ENCODE measurements around the gene AFF3. TPM values are rescaled to one million over a fixed set of nuclear protein-coding genes. Genes with fewer than 3 reads are reported as not detected.

AFF3 gene
- total RNA-seq, 1 experiment from 2014 or later, result 0.61 TPM

DNA sequence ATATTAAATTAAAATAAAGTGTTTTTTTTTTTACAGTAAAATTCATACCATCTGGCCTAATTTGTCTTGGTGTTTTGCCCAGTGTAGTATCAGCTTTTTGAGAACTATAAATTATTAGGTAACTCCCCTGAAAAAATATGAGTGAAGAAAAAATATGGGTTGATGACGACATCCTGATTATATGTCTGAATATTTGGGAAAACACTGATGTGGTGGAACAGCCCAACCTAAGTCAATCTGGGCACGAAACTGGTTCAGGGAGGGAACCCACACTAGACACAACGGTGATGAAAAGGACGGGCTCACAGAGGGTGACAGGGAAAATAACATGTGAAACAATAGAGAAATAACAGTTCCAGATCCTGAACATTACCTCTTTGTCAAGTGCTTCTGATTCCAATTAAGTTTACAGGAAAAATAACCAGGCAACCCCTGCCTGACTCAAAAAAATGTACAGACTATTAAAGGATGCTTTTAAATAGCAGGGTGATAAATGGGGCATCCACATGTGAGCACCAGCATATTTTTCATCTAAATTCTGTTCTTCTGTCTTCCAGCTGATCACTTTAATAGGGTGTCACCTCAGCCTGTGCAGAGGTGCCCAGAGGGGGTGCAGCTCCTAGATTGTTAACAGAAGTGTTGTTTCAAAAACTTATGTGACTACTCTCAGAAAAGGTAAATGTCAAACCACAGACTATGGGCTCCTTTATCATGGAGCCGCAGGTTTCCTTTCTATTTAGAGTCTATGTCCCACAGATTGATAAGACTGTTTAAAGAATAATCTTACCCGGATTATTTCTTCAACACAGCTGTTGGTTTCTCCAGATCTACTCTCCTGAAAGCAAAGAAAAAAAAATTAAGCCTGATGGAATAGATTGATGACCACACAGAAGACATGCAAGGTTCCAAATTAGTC, 305.4 kb downstream of the AFF3 start:
- ATAC-seq, result no peak
- Histone ChIP-seq H2AFZ (ENCODE audit: low read depth, low read length, poor library complexity, severe bottlenecking) (no peak overlapping the region), H4K20me1 (ENCODE audit: insufficient read depth) (no peaks in the 10 kb centered on the region), H3K36me3 (ENCODE audit: control insufficient read depth in 1 of 2, insufficient read depth in 2 of 2, low read length in 2 of 2) (no peaks in the 10 kb centered on the region), H3K27ac (ENCODE audit: low read depth, low read length) (no peak overlapping the region), H3K27me3 (ENCODE audit: insufficient read depth, low read length) (peaks cover 66% of the 10 kb centered on the region), H3K9ac (ENCODE audit: low read length) (no peak overlapping the region), H3K9me2 (ENCODE audit: insufficient read depth) (no peaks in the 10 kb centered on the region), H3K4me2 (ENCODE audit: low read length) (no peak overlapping the region), H3K9me3 (ENCODE audit: control insufficient read depth in 1 of 2, insufficient read depth in 1 of 2, low read depth in 1 of 2, low read length in 2 of 2) (no peaks in the 10 kb centered on the region), H3K79me2 (ENCODE audit: insufficient read depth, low read length) (no peaks in the 10 kb centered on the region), H3K4me1 (ENCODE audit: control insufficient read depth in 1 of 2, insufficient read depth in 2 of 2, low read length in 2 of 2) (no peaks in the 10 kb centered on the region), H3K4me3 (replicated peaks in 1 of 2; ENCODE audit: low read depth in 1 of 2, low read length in 2 of 2) (no peak overlapping the region)
- intact Hi-C loops (cut with micrococcal nuclease), result no loop called here
- no TSS peak for BruUV-seq (replicated peaks)
- ChIA-PET POLR2A (no interaction called here), CTCF (no interaction called here), RAD21 (ENCODE audit: low non-redundant PET in 1 of 2, low total read pairs in 2 of 2, uncharacterized antibody in 2 of 2, unreplicated experiment in 2 of 2) (no interaction called here)
- no peak for DNase-seq (ENCODE audit: low read depth, low spot score)
- TF ChIP-seq JUND (IDR thresholded peaks at IDR 0.05) (no peak), SP1 (IDR thresholded peaks at IDR 0.05; ENCODE audit: low read depth) (no peak), FOSL1 (IDR thresholded peaks at IDR 0.05; ENCODE audit: low read depth) (no peak), ZNF274 (IDR thresholded peaks at IDR 0.05; ENCODE audit: low read depth, low read length) (no peak), EGR1 (IDR thresholded peaks at IDR 0.05; ENCODE audit: low read depth) (no peak), CEBPB (IDR thresholded peaks at IDR 0.05; ENCODE audit: low read depth) (no peak), EZH2 (IDR thresholded peaks at IDR 0.05) (no peak), CTCF (IDR thresholded peaks at IDR 0.05 in 2 of 3, conservative IDR thresholded peaks at IDR 0.05 in 1 of 3; ENCODE audit: borderline replicate concordance in 1 of 3, insufficient read depth in 1 of 3, low read depth in 2 of 3, low read length in 2 of 3) (no peak), CBX3 (IDR thresholded peaks at IDR 0.05; ENCODE audit: low read depth) (no peak), SIN3A (IDR thresholded peaks at IDR 0.05; ENCODE audit: low read depth) (no peak), YY1 (IDR thresholded peaks at IDR 0.05; ENCODE audit: extremely low read depth, insufficient replicate concordance, low read depth, low read length) (no peak), TCF7L2 (IDR thresholded peaks at IDR 0.05; ENCODE audit: borderline replicate concordance, extremely low read depth, insufficient read depth, insufficient read length) (no peak), RAD21 (IDR thresholded peaks at IDR 0.05; ENCODE audit: low read depth) (no peak), POLR2A (IDR thresholded peaks at IDR 0.05; ENCODE audit: borderline replicate concordance, extremely low read depth, insufficient read depth, insufficient read length) (no peak), SRF (IDR thresholded peaks at IDR 0.05; ENCODE audit: low read depth) (no peak), POLR2AphosphoS5 (IDR thresholded peaks at IDR 0.05; ENCODE audit: low read depth, low read length) (no peak), REST (IDR thresholded peaks at IDR 0.05; ENCODE audit: low read depth) (no peak), ZFX (IDR thresholded peaks at IDR 0.05) (no peak)
- TF ChIP-seq, protein P1, sequence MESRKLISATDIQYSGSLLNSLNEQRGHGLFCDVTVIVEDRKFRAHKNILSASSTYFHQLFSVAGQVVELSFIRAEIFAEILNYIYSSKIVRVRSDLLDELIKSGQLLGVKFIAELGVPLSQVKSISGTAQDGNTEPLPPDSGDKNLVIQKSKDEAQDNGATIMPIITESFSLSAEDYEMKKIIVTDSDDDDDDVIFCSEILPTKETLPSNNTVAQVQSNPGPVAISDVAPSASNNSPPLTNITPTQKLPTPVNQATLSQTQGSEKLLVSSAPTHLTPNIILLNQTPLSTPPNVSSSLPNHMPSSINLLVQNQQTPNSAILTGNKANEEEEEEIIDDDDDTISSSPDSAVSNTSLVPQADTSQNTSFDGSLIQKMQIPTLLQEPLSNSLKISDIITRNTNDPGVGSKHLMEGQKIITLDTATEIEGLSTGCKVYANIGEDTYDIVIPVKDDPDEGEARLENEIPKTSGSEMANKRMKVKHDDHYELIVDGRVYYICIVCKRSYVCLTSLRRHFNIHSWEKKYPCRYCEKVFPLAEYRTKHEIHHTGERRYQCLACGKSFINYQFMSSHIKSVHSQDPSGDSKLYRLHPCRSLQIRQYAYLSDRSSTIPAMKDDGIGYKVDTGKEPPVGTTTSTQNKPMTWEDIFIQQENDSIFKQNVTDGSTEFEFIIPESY (IDR thresholded peaks at IDR 0.05; ENCODE audit: extremely low read depth, insufficient replicate concordance, low read length), result no peak
- TF ChIP-seq, protein P2, sequence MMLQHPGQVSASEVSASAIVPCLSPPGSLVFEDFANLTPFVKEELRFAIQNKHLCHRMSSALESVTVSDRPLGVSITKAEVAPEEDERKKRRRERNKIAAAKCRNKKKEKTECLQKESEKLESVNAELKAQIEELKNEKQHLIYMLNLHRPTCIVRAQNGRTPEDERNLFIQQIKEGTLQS (IDR thresholded peaks at IDR 0.05), result no peak

Data from HCT116 (cell line).